ENCODE results near the gene FZD4.
"Not testable (repeated sequence)": the region's sequence is repeated elsewhere in the genome, so short reads cannot be mapped to it uniquely, and the experiment has no call there.

Gene FZD4

GRCh38 chr11:86919557-86920210 lies 35.5 kb downstream of the FZD4 start:
- intact Hi-C loops (cut with DNase I) = no loop called here
- peak in 7 of 42 donors; percentile 14 to 50 (median 25) for DNase-seq

GRCh38 chr11:86918973-86919372 lies 36.2 kb downstream of the FZD4 start:
- DNase-seq = no peak
- intact Hi-C loops (cut with DNase I) = no loop called here

- intact Hi-C loops (cut with DNase I) = no loop called here
Measured at GRCh38 chr11:86918496-86918895, 36.7 kb downstream of the FZD4 start.

GRCh38 chr11:86917589-86917988 lies 37.6 kb downstream of the FZD4 start:
- intact Hi-C loops (cut with DNase I) = no loop called here
- no peak for DNase-seq

More at GRCh38 chr11:86918496-86918895, 36.7 kb downstream of the FZD4 start:
- no peak for DNase-seq

- no peak for DNase-seq
Measured at GRCh38 chr11:86916330-86916729, 38.9 kb downstream of the FZD4 start.

GRCh38 chr11:86915850-86916249 lies 39.3 kb downstream of the FZD4 start:
- intact Hi-C loops (cut with DNase I); DNase-seq: not testable (repeated sequence)

More at GRCh38 chr11:86916330-86916729, 38.9 kb downstream of the FZD4 start:
- intact Hi-C loops (cut with DNase I) = no loop called here

GRCh38 chr11:86914865-86915519 lies 40.2 kb downstream of the FZD4 start:
- no peak for DNase-seq
- intact Hi-C loops (cut with DNase I) = no loop called here

- intact Hi-C loops (cut with DNase I) = no loop called here
- DNase-seq = no peak
Measured at GRCh38 chr11:86912238-86912637, 43.0 kb downstream of the FZD4 start.

- no peak for DNase-seq
- intact Hi-C loops (cut with DNase I) = no loop called here
Measured at GRCh38 chr11:86910592-86910991, 44.6 kb downstream of the FZD4 start.

GRCh38 chr11:86906198-86906597 lies 49.0 kb downstream of the FZD4 start:
- no peak for DNase-seq
- intact Hi-C loops (cut with DNase I) = no loop called here

GRCh38 chr11:86905252-86905651 lies 49.9 kb downstream of the FZD4 start:
- intact Hi-C loops (cut with DNase I) = no loop called here
- no peak for DNase-seq

GRCh38 chr11:86904001-86904400 lies 51.2 kb downstream of the FZD4 start:
- intact Hi-C loops (cut with DNase I) = no loop called here
- no peak for DNase-seq

GRCh38 chr11:86902345-86902744 lies 52.9 kb downstream of the FZD4 start:
- DNase-seq = no peak
- intact Hi-C loops (cut with DNase I) = no loop called here

- no peak for DNase-seq
- intact Hi-C loops (cut with DNase I) = no loop called here
Measured at GRCh38 chr11:86901599-86901998, 53.6 kb downstream of the FZD4 start.

GRCh38 chr11:86900162-86900561 lies 55.0 kb downstream of the FZD4 start:
- DNase-seq = no peak
- intact Hi-C loops (cut with DNase I) = no loop called here

GRCh38 chr11:86898689-86899088 lies 56.5 kb downstream of the FZD4 start:
- no peak for DNase-seq

GRCh38 chr11:86896441-86896841 lies 58.8 kb downstream of the FZD4 start:
- no peak for DNase-seq
- intact Hi-C loops (cut with DNase I) = no loop called here

More at GRCh38 chr11:86898689-86899088, 56.5 kb downstream of the FZD4 start:
- intact Hi-C loops (cut with DNase I) = no loop called here
